KBM-7 (cell line): Measurements from ENCODE around the gene KIRREL3.

ENCODE experiments used
- DNase-seq: peaks from one replicate; pipeline ENCODE4 v3.0.0-alpha.2; 2015
- in situ Hi-C: fragments of 300-500 bp; cut with MboI; formaldehyde crosslinking; loops from 2 replicates; pipeline ENCODE4 v1.14.3; 2020; ENCODE audit warnings: low sequenced_read_pairs, low pct_unique_long_range_greater_than_20kb, mixed read lengths

KIRREL3 gene

GRCh38 chr11:126676536-126676935 lies 324.0 kb downstream of the KIRREL3 start:
- in situ Hi-C loops: no loop called here
- DNase-seq: no peak

DNA sequence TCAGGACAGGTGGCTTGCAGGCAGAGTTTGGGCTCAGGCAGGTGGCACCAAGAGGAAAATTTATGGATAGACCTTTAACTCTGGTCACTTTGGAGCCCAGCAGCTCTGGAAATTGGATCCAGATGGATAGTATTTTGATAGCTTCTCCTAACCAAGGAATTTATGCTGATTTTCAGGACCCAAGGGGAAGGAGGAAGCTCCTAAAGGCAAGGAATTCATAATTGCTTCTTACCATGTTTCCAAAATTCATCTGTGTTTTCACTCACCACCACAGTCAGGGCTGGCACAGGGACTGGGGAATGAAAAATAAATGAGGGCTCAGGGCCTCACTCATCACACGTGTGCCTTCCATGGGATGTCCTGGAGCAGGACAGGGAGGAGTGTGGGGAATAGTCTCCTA lies 327.3 kb downstream of the KIRREL3 start:
- in situ Hi-C loops: no loop called here
- no peak for DNase-seq

GRCh38 chr11:126669416-126669815 lies 331.2 kb downstream of the KIRREL3 start:
- DNase-seq: no peak

DNA sequence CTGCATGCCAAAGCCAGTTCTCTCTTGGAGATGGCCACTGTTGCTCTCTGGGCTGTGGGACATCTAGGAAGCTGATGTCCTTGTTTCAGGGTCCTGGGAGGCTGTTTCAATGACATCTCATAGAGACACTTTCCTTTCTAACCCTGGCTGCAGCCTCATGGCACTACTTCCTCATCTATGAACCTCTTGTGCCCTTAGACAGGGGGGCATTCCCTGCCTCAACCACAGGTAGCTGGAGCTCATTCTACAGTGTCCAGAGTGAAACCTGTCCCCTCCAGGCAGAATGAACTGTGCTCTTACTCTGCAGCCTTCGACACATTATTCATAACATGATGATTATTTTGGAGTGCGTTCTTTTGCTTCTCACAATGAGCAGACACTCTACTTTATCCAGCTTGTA lies 335.9 kb downstream of the KIRREL3 start:
- DNase-seq: no peak
- in situ Hi-C loops: no loop called here

More at GRCh38 chr11:126669416-126669815, 331.2 kb downstream of the KIRREL3 start:
- in situ Hi-C loops: no loop called here

GRCh38 chr11:126663749-126664592 lies 336.6 kb downstream of the KIRREL3 start:
- in situ Hi-C loops: no loop called here
- DNase-seq: no peak

DNA sequence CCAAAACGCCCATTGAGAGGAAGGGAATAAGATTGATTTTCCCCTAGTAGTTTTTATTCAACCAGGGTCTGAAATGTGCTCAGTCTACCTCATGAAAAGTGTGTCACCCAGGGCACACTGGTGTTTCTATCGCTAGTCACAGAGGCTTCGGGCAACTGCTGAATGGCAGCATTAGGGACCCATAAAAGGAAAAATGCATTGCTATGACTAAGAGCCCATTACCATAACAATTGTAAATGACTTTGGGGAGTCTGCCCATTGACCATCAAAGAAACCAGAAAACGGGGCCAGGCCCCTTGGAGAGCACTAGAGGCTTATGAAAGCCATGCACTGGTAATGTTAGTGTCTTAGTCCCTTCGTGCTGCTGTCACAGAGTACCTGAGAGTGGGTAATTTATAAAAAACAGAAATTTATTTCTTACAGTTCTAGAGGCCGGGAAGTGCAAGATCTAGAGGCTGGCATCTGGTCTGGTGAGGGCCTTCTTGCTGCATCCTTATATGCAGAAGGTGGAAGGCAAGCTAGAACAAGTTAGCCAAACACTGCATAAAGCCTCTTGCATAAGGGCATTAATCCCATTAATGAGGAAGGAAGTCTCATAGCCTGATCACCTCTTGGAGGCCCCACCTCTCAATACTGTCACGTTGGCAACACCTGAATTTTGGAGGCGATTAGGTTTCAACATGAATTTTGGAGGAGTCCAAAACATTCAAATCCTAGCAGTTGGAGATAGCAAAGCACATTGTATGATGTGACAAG lies 338.4 kb downstream of the KIRREL3 start:
- DNase-seq: no peak
- in situ Hi-C loops: no loop called here

GRCh38 chr11:126660761-126661425 lies 339.7 kb downstream of the KIRREL3 start:
- no peak for DNase-seq
- in situ Hi-C loops: no loop called here

DNA sequence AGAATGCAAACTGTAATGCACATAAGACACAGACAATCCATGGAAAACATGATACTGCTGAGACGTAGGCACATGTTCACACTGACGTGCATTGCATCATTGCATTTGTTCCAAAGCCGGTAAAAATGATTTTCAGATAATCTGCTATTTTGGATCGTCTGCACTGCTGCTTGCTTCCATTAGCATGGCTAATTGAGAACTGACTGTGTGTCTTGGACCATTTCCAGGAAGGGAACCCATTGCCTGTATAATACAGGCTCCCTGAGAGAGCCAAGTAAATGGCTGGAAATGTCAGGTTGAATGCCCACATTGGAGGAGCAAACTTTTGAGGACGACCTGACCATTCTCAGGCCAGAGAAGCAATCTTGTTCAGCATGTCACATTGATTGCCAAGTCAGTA lies 340.2 kb downstream of the KIRREL3 start:
- in situ Hi-C loops: no loop called here
- DNase-seq: no peak

- in situ Hi-C loops: no loop called here
These were observed 342.1 kb downstream of the KIRREL3 start for GRCh38 chr11:126658306-126659056.

GRCh38 chr11:126655807-126656128 lies 344.8 kb downstream of the KIRREL3 start:
- in situ Hi-C loops: no loop called here
- DNase-seq: no peak

More at GRCh38 chr11:126658306-126659056, 342.1 kb downstream of the KIRREL3 start:
- DNase-seq: no peak

DNA sequence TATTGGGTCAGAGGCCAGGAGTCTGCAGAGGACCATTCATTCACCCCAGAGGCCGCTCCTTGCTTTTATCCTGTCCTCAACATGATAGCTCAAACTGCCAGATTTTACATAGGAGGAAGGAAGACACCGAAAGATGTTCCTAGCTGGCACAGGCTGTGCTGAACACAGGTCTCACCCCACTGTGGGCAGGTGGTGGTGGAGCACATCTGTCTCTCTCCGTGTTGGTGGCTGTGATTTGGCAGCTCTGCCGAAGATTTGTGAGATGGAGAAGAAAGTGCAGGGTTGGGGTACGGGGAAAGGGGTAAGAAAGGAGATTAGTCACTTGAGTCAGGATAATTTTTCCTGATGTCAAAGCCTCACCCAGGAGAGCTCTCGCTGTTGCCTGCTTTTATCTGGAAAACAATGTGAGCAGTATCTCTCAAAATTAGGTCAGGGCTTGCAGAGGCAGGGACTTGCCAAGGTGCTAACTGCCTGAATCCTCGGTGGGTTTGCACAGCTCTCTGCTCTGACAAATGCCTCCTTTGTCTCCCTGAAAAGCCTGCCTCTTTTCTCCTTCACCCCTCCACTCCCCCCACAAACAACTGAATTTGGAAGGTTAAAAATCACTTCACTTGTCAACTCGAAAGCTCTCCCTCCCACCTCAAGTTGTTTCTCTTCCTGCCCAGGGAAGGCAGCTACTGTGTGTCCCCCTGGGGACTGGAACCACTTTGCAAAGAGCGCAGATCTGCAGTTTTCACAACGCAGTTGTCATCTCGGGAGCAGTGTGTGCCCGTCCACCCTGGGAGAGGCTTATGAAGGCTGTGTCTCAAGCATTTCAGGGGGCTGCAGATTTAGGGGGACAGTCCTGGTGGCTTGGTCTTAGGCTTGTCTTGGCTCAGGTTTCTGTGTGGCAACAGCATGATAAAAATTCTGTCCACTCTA lies 345.4 kb downstream of the KIRREL3 start:
- in situ Hi-C loops: no loop called here
- DNase-seq: no peak

DNA sequence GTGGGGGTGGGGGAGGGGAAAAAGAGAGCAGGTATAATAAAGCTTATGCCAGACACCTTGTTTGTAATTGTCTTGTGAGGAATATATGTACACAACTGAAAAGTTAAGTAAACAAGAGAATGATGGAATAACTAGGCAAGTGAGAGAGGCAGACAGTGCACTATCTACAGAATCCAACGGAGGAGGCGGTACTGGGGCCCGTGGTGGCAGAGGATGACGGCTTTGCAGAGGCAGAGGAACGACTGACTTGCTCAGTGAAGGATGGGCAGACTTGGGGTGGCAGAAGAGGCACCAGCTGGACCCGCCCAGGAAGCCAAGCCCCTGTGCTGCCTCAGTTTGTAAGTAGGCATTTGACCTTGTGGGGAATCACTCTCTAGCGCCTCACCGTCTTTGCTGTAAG lies 347.5 kb downstream of the KIRREL3 start:
- in situ Hi-C loops: no loop called here

DNA sequence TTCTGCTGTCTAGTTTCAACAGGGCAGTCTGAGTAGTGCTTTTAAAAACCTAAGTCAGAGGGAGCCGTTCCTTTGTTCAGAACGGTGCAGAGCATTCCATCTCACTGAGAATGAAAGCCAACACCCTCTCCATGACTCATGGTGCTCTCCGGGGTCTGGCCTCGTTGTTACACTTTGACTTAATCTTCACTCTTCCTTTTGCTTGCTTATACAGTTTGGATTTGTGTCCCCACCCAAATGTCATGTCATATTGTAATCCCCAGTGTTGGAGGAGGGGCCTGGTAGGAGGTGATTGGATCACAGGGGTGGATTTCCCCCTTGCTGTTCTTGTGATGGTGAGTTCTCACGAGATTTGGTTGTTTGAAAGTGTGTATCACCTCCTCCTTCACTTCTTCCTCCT lies 352.8 kb downstream of the KIRREL3 start:
- no peak for DNase-seq
- in situ Hi-C loops: no loop called here

More for the DNA sequence above, 347.5 kb downstream of the KIRREL3 start:
- DNase-seq: no peak

- DNase-seq: no peak
- in situ Hi-C loops: no loop called here
These were observed 353.6 kb downstream of the KIRREL3 start for GRCh38 chr11:126646701-126647557.

DNA sequence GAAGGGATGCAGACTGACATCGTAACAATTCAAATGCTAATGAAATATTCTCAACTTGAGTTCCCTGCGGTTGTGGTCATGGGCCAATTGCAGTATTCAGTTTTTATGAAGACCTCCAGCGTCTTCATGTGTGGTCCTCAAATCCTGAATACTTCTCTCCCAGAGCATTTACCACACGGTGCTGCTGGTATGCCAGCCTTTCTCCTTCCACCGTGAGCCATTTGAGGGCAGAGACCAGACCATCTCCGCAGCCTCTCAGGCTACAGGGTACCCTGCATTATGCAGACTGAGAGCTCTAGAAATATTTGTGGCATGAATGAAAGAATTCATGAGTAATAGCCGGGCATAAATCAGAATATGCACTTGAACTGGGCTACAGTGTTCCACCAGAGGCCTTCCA lies 355.4 kb downstream of the KIRREL3 start:
- in situ Hi-C loops: no loop called here
- DNase-seq: no peak

GRCh38 chr11:126640186-126640585 lies 360.4 kb downstream of the KIRREL3 start:
- in situ Hi-C loops: no loop called here
- no peak for DNase-seq

GRCh38 chr11:126639692-126640091 lies 360.9 kb downstream of the KIRREL3 start:
- in situ Hi-C loops: no loop called here
- no peak for DNase-seq
